DMS53 treated with DMSO at 0.1 percent for 48 hours (cell line): Measurements from ENCODE around the gene CLTCL1.
"Not testable (repeated sequence)": the region's sequence is repeated elsewhere in the genome, so short reads cannot be mapped to it uniquely, and the experiment has no call there.

Source experiments
- DNase-seq: peaks from one replicate; lab custom pipeline; 2025; ENCODE audit not compliant: unreplicated experiment; lab: John Stamatoyannopoulos, UW

CLTCL1 gene

GRCh38 chr22:19291218-19291579, 320 bp downstream of the CLTCL1 start:
- no peak for DNase-seq

- DNase-seq: no peak
Observed at GRCh38 chr22:19290400-19291217, 910 bp downstream of the CLTCL1 start.

GRCh38 chr22:19289475-19290161, 1.9 kb downstream of the CLTCL1 start:
- no peak for DNase-seq

DNA sequence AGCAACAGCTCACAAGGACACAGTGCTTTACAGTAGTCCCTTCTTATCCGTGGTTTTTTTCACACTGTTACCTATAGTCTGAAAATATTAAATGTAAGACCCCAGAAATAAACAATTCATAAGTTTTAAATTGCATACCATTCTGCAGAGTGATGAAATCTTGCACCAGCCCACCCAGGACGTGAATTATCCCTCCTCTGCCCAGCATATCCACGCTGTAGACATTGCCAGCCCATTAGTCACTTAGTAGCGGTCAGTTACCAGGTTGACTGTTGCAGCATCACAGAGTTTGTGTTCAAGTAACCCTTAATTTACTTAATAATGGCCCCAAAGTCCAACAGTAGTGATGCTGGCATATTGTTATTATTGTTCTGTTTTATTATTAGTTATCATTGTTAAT, 3.6 kb downstream of the CLTCL1 start:
- DNase-seq: no peak

GRCh38 chr22:19287076-19287707, 4.3 kb downstream of the CLTCL1 start:
- DNase-seq: peak; percentile 21

DNA sequence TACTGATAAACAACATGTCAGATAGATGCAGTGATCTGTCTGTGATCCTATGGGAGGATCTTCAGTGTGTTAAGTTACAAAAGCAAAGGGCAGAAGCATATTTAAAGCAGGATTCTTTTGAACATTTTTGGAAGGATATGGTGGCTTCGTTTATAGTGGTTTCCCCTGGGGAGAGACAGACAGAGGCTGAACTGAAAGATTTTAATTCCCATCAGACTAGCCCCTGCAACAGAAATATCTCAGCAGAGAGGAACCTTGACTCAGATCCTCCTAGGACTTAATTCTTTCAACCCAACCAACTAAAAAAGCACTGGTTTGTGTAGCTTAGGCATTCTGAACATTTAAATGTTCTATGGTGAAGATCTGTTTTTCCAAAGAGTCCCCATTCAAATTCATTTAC, 5.7 kb downstream of the CLTCL1 start:
- no peak for DNase-seq

GRCh38 chr22:19279143-19279542, 12.4 kb downstream of the CLTCL1 start:
- not testable (repeated sequence) for DNase-seq

DNA sequence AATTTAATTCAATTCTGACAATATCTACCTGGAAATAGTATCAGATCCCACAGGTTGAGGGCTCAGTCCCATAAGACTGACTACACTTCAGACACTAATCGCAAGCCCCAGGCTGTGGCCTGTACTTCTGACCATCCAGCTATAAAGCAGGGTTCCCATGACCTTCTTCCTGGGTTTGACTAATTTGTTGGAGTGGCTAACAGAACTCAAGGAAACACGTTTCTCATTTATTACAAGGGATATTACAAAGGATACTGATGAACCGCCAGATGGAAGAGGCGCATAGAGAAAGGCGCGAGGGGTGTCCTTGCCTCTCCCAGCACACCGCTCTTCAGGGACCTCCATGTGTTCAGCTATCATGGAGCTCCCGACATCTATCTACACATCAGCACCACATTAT, 13.7 kb downstream of the CLTCL1 start:
- DNase-seq: no peak

DNA sequence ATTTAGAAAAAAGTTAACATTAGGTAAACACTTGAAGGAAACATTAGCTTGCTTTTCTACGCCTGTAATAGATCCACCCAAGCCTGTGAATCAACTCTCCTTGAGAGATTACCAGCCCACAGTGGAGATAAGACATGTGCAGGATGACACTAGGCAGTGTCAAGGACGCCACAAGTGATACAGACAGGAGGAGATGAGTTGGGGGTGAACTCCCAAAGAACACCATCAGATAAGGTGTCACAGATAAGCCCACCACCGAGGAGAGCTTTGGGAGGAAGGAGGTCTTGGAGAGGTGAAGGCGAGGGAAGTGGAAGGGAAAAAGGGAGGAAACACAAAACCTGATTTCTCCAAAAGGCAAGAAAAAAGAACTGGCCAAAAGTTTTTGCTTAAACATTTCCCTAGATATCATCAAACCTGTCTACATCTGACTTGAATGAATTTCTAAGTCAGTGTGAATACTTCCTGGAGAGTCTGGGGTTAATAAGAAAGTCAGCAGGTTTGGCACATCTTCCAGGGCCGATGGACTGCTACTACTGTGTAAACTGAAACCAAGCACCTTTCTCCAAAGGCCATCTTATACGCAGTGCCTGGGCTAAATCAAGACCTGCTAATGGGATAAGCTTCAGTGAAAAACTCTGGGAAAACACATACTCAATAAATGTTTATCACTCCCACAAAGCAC, 15.5 kb downstream of the CLTCL1 start:
- no peak for DNase-seq

DNA sequence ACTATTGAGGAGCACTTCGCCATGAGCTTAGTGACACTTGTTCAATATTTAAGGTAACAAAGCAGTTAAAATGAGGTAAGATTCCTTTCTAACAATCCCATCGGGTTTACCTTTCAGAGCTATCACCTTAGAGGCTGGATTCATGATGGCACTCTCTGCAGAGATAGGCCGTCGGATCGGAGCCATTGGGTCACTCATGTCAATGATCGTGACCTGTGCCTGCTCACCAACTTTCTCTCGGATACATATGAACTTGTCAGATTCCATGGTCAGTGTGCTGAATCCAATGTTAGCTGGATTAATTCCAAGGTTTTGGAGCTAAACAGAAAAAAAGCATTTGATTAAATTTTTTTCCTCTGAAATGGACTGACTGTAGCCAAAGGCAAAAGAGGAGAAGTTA, 16.0 kb downstream of the CLTCL1 start:
- no peak for DNase-seq

GRCh38 chr22:19275104-19275503, 16.4 kb downstream of the CLTCL1 start:
- no peak for DNase-seq

GRCh38 chr22:19271856-19272535, 19.5 kb downstream of the CLTCL1 start:
- no peak for DNase-seq

GRCh38 chr22:19271273-19271855, 20.2 kb downstream of the CLTCL1 start:
- no peak for DNase-seq

- DNase-seq: no peak
Observed at GRCh38 chr22:19270873-19271272, 20.6 kb downstream of the CLTCL1 start.

- no peak for DNase-seq
Observed at GRCh38 chr22:19266547-19267086, 24.9 kb downstream of the CLTCL1 start.

DNA sequence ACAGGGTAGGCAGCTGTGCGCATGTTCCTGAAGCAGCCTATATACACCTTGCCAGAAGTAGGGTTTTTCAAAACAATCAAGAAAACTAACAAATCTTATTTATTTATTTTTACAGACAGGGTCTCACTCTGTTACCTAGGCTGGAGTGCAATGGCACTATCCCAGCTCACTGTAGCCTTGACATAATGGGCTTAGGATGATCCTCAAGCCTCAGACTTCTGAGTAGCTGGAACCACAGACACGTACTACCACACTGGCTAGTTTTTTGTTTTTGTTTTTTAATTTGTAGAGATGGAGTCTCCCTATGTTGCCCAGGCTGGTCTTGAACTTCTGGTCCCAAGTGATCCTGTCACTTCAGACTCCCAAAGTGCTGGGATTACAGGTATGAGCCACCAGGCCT, 25.7 kb downstream of the CLTCL1 start:
- no peak for DNase-seq

GRCh38 chr22:19260804-19261203, 30.7 kb downstream of the CLTCL1 start:
- no peak for DNase-seq

DNA sequence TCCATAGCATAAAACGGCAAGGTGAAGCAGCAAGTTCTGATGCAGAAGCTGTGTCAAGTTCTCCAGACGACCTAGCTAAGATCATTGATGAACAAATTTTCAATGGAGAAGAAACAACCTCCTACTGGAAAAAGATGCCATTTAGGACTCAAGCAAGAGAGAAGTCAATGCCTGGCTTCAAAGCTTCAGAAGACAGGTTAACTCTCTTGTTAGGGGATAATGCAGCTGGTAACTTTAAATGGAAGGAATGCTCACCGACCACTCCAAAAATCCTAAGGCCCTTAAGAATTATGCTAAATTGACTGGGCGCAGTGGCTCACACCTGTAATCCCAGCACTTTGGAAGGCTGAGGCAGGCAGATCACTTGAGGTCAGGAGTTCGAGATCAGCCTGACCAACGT, 31.3 kb downstream of the CLTCL1 start:
- DNase-seq: no peak

DNA sequence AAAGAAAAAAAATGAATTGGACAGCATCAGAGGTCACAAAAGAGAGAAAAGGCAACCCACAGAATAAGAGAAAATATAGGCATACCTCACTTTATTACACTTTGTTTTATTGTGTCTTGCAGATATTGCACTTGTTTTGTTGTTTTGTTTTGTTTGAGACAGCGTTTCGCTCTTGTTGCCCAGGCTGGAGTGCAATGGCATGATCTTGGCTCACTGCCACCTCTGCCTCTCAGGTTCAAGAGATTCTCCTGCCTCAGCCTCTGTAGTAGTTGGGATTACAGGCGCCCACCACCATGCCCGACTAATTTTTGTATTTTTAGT, 32.6 kb downstream of the CLTCL1 start:
- not testable (repeated sequence) for DNase-seq

DNA sequence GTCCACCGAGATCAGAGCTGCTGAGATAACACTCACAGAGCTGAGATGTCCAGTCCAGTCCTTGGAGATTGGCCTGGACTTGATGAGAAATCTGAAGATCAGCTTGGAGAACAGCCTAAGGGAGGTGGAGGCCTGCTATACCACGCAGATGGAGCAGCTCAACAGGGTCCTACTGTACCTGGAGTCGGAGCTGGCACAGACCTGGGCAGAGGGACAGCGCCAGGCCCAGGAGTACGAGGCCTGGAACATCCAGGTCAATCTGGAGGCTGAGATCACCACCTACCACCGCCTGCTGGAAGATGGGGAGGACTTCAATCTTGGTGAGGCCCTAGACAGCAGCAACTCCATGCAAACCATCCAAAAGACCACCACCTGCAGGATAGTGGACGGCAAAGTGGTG, 33.1 kb downstream of the CLTCL1 start:
- no peak for DNase-seq

DNA sequence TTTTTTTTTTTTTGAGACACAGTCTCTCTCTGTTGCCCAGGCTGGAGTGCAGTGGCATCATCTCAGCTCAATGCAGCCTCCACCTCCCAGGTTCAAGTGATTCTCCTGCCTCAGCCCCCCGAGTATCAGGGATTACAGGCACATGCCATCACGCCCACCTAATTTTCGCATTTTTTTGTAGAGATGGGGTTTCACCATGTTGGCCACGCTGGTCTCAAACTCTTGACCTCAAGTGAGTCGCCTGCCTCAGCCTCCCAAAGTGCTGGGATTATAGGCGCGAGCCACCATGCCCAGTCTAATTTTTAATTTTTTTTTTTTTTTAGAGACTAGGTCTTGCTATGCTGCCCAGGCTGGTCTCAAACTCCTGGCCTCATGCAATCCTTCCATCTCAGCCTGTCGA, 35.2 kb downstream of the CLTCL1 start:
- not testable (repeated sequence) for DNase-seq
